ENCODE results near the gene NIPAL1.

DNA sequence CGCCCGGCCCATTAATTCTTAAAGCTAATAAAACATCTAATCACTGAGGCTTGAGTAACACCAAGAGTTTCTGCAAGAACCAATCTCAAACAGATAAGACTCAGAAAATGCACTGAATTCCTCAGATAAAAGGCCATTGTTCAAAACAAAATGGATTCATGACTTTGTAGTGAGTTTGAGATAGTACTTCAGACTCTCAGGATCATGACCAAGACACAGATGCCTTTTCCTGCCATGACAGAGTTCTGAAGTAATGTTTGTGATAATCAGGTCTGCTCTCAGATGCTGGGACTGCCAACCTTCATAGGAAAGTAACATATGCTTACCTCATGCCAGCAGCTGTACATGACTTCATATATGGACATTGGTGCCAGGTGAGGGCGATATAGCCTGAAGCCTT, 54.6 kb downstream of the NIPAL1 start:
- TF ChIP-seq, protein P1, sequence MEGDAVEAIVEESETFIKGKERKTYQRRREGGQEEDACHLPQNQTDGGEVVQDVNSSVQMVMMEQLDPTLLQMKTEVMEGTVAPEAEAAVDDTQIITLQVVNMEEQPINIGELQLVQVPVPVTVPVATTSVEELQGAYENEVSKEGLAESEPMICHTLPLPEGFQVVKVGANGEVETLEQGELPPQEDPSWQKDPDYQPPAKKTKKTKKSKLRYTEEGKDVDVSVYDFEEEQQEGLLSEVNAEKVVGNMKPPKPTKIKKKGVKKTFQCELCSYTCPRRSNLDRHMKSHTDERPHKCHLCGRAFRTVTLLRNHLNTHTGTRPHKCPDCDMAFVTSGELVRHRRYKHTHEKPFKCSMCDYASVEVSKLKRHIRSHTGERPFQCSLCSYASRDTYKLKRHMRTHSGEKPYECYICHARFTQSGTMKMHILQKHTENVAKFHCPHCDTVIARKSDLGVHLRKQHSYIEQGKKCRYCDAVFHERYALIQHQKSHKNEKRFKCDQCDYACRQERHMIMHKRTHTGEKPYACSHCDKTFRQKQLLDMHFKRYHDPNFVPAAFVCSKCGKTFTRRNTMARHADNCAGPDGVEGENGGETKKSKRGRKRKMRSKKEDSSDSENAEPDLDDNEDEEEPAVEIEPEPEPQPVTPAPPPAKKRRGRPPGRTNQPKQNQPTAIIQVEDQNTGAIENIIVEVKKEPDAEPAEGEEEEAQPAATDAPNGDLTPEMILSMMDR (IDR thresholded peaks at IDR 0.05; ENCODE audit: borderline replicate concordance, extremely low read depth, low read length, poor library complexity, severe bottlenecking) = no peak
- no peak for TF ChIP-seq EZH2 (IDR thresholded peaks at IDR 0.05; ENCODE audit: borderline replicate concordance, low read depth, low read length, severe bottlenecking)

Data from DND-41 (cell line).